Neuron (in vitro differentiated cells): Measurements from ENCODE around the gene CEP131.
A peak's percentile ranks its signal among the peaks of the same experiment; 100 is the strongest.

Experiments
- H2AFZ ChIP-seq: one replicate; pipeline ENCODE4 v1.6.1; 2013; ENCODE audit warnings: low read depth, mild to moderate bottlenecking, inconsistent platforms, low read length, moderate library complexity
- H3K27me3 ChIP-seq: one replicate; pipeline ENCODE4 v1.6.1; 2013; ENCODE audit warnings: low read length; ENCODE audit not compliant: insufficient read depth
- H3K36me3 ChIP-seq: one replicate; pipeline ENCODE4 v1.6.1; 2013; ENCODE audit warnings: low read length; ENCODE audit not compliant: insufficient read depth
- H3K4me1 ChIP-seq: one replicate; pipeline ENCODE4 v1.6.1; 2013; ENCODE audit warnings: low read length; ENCODE audit not compliant: insufficient read depth
- H3K4me3 ChIP-seq: 2 replicates; pipeline ENCODE4 v1.5.1; 2013; ENCODE audit warnings: mild to moderate bottlenecking, low read length, moderate library complexity
- H3K9me3 ChIP-seq: one replicate; pipeline ENCODE4 v1.6.1; 2013; ENCODE audit warnings: low read length

Gene CEP131

GRCh38 chr17:81222906-81223761 is at the start of gene CEP131:
TSS of gene CEP131 (minus strand) at chr17:81222965. CDS start at chr17:81220056, 2,909 bp downstream.
- peak within 1 kb of the TSS; percentile 70 for H2AFZ ChIP-seq
- peaks cover 18% of the 10 kb centered on the region for H3K36me3 ChIP-seq
- peak within 1 kb of the TSS; percentile 78 for H3K4me3 ChIP-seq
- no peaks in the 10 kb centered on the region for H3K9me3 ChIP-seq
- no peaks in the 10 kb centered on the region for H3K27me3 ChIP-seq
- peaks cover 15% of the 10 kb centered on the region for H3K4me1 ChIP-seq

- Histone ChIP-seq H2AFZ (no peak overlapping the region), H3K4me1 (no peaks in the 10 kb centered on the region), H3K4me3 (no peak overlapping the region), H3K9me3 (no peaks in the 10 kb centered on the region), H3K27me3 (no peaks in the 10 kb centered on the region), H3K36me3 (peaks cover 51% of the 10 kb centered on the region)
Measured at GRCh38 chr17:81271226-81271625, 48.5 kb upstream of the CEP131 start.

GRCh38 chr17:81270279-81270678 is 47.5 kb upstream of the CEP131 start:
- no peak overlapping the region for H2AFZ ChIP-seq
- H3K4me1 ChIP-seq = no peaks in the 10 kb centered on the region
- H3K9me3 ChIP-seq = no peaks in the 10 kb centered on the region
- no peak overlapping the region for H3K4me3 ChIP-seq
- H3K36me3 ChIP-seq = peaks cover 53% of the 10 kb centered on the region
- H3K27me3 ChIP-seq = no peaks in the 10 kb centered on the region

- H3K27me3 ChIP-seq = no peaks in the 10 kb centered on the region
- H3K9me3 ChIP-seq = no peaks in the 10 kb centered on the region
- peaks cover 36% of the 10 kb centered on the region for H3K36me3 ChIP-seq
- no peaks in the 10 kb centered on the region for H3K4me1 ChIP-seq
- no peak overlapping the region for H2AFZ ChIP-seq
- H3K4me3 ChIP-seq = no peak overlapping the region
Measured at GRCh38 chr17:81267390-81268067, 44.8 kb upstream of the CEP131 start.

- H3K4me1 ChIP-seq = no peaks in the 10 kb centered on the region
- H3K36me3 ChIP-seq = peaks cover 38% of the 10 kb centered on the region
Measured at GRCh38 chr17:81265576-81265975, 42.8 kb upstream of the CEP131 start.

GRCh38 chr17:81264640-81265039 is 41.9 kb upstream of the CEP131 start:
- H3K4me3 ChIP-seq = no peak overlapping the region
- no peaks in the 10 kb centered on the region for H3K9me3 ChIP-seq
- H3K4me1 ChIP-seq = no peaks in the 10 kb centered on the region
- H2AFZ ChIP-seq = no peak overlapping the region
- H3K36me3 ChIP-seq = peaks cover 40% of the 10 kb centered on the region
- H3K27me3 ChIP-seq = no peaks in the 10 kb centered on the region

More at GRCh38 chr17:81265576-81265975, 42.8 kb upstream of the CEP131 start:
- no peak overlapping the region for H3K4me3 ChIP-seq
- H3K27me3 ChIP-seq = no peaks in the 10 kb centered on the region
- no peaks in the 10 kb centered on the region for H3K9me3 ChIP-seq
- no peak overlapping the region for H2AFZ ChIP-seq

- H3K9me3 ChIP-seq = no peaks in the 10 kb centered on the region
- no peak overlapping the region for H3K4me3 ChIP-seq
- no peaks in the 10 kb centered on the region for H3K27me3 ChIP-seq
- H2AFZ ChIP-seq = no peak overlapping the region
- H3K36me3 ChIP-seq = peaks cover 43% of the 10 kb centered on the region
- H3K4me1 ChIP-seq = no peaks in the 10 kb centered on the region
Measured at GRCh38 chr17:81263371-81264181, 40.8 kb upstream of the CEP131 start.

- Histone ChIP-seq H2AFZ (no peak overlapping the region), H3K36me3 (peaks cover 40% of the 10 kb centered on the region), H3K4me1 (no peaks in the 10 kb centered on the region), H3K4me3 (no peak overlapping the region), H3K27me3 (no peaks in the 10 kb centered on the region), H3K9me3 (no peaks in the 10 kb centered on the region)
Measured at GRCh38 chr17:81261582-81262336, 39.0 kb upstream of the CEP131 start.

- no peaks in the 10 kb centered on the region for H3K9me3 ChIP-seq
- peaks cover 39% of the 10 kb centered on the region for H3K36me3 ChIP-seq
- no peak overlapping the region for H2AFZ ChIP-seq
- H3K4me3 ChIP-seq = no peak overlapping the region
- H3K4me1 ChIP-seq = no peaks in the 10 kb centered on the region
- no peaks in the 10 kb centered on the region for H3K27me3 ChIP-seq
Measured at GRCh38 chr17:81261096-81261495, 38.3 kb upstream of the CEP131 start.

GRCh38 chr17:81260641-81261040 is 37.9 kb upstream of the CEP131 start:
- Histone ChIP-seq H2AFZ (no peak overlapping the region), H3K9me3 (no peaks in the 10 kb centered on the region), H3K4me3 (no peak overlapping the region), H3K4me1 (no peaks in the 10 kb centered on the region), H3K27me3 (no peaks in the 10 kb centered on the region), H3K36me3 (peaks cover 35% of the 10 kb centered on the region)

- Histone ChIP-seq H3K27me3 (no peaks in the 10 kb centered on the region), H3K4me3 (no peak overlapping the region), H3K9me3 (no peaks in the 10 kb centered on the region), H2AFZ (no peak overlapping the region), H3K4me1 (peaks cover under 1% of the 10 kb centered on the region), H3K36me3 (peaks cover 31% of the 10 kb centered on the region)
Measured at GRCh38 chr17:81260171-81260570, 37.4 kb upstream of the CEP131 start.

GRCh38 chr17:81259058-81259605 is 36.4 kb upstream of the CEP131 start:
- H3K4me1 ChIP-seq = peaks cover 2% of the 10 kb centered on the region
- H2AFZ ChIP-seq = no peak overlapping the region
- H3K27me3 ChIP-seq = no peaks in the 10 kb centered on the region
- H3K9me3 ChIP-seq = no peaks in the 10 kb centered on the region
- no peak overlapping the region for H3K4me3 ChIP-seq
- peaks cover 25% of the 10 kb centered on the region for H3K36me3 ChIP-seq
